Kidney tubule cell (primary cell): Measurements from ENCODE around the gene SWT1.
"Not testable (repeated sequence)": the region's sequence is repeated elsewhere in the genome, so short reads cannot be mapped to it uniquely, and the experiment has no call there.

Source experiments
- DNase-seq: peaks from one replicate; pipeline ENCODE4 v3.0.0-alpha.2; 2018; ENCODE audit warnings: low spot score

SWT1 gene

GRCh38 chr1:185321104-185321503 lies 164.1 kb downstream of the SWT1 start:
- DNase-seq = not testable (repeated sequence)

- not testable (repeated sequence) for DNase-seq
Observed at GRCh38 chr1:185321653-185322221, 164.8 kb downstream of the SWT1 start.

- DNase-seq = no peak
Observed at GRCh38 chr1:185322636-185323035, 165.7 kb downstream of the SWT1 start.

GRCh38 chr1:185324118-185324517 lies 167.2 kb downstream of the SWT1 start:
- no peak for DNase-seq

- DNase-seq = peak; percentile 72
Observed at GRCh38 chr1:185325413-185325812, 168.4 kb downstream of the SWT1 start.

- DNase-seq = no peak
Observed at GRCh38 chr1:185328255-185328654, 171.3 kb downstream of the SWT1 start.

- DNase-seq = no peak
Observed at GRCh38 chr1:185334182-185334581, 177.2 kb downstream of the SWT1 start.

- no peak for DNase-seq
Observed at GRCh38 chr1:185337246-185337645, 180.3 kb downstream of the SWT1 start.

GRCh38 chr1:185338719-185339622 lies 182.0 kb downstream of the SWT1 start:
- peak; percentile 20 for DNase-seq

- DNase-seq = no peak
Observed at GRCh38 chr1:185341196-185341781, 184.3 kb downstream of the SWT1 start.
